NCI-H146 treated with DMSO at 0.1 percent for 48 hours (cell line): ENCODE data around the gene UTP18.
"Not testable (repeated sequence)": the region's sequence is repeated elsewhere in the genome, so short reads cannot be mapped to it uniquely, and the experiment has no call there.

Experiments
- DNase-seq: peaks from one replicate; lab custom pipeline; 2025; ENCODE audit not compliant: unreplicated experiment; lab: John Stamatoyannopoulos, UW

Gene UTP18

GRCh38 chr17:51260237-51261023 lies at the start of gene UTP18:
TSS of gene UTP18 (plus strand) at chr17:51260546. CDS start at chr17:51260585, 39 bp downstream.
- peak; percentile 93 for DNase-seq

DNA sequence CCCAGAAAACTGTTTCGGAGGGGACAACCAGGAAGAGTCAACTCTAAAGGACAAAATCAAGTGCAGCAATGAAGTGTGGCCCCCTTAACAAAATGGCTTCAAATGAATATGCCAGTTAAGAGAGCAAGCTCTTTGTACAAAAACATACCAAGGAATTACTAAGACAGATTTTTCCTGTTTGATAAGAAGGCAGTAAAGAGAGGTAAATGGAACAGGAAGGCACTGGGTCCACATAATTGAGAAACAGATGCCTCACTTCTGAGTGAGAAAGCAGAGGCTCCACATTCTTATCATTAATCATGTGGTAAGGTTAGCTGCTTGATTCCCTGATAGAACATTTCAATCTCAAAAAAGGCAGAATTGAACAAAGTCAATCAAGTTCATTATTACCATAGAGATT lies 45.4 kb upstream of the UTP18 start:
- no peak for DNase-seq

GRCh38 chr17:51217946-51218345 lies 42.4 kb upstream of the UTP18 start:
- no peak for DNase-seq

DNA sequence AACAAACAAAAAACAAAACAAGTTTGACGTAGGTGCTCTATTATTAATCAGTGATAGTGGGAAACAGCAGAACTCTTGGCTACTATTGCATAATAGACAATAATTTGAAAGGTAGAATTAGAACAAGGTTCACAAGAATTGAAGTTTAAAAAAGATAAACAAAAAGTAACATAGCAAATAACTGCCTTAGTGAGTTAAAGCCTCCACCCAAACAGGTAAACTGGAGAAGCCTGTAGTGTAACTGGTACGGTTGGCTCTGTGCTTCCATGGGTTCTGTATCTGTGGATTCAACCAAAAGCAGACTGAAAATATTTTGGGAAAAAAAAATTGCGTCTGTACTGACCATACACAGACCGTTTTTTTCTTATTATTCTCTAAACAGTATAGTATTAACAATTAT lies 39.0 kb upstream of the UTP18 start:
- DNase-seq, result no peak

DNA sequence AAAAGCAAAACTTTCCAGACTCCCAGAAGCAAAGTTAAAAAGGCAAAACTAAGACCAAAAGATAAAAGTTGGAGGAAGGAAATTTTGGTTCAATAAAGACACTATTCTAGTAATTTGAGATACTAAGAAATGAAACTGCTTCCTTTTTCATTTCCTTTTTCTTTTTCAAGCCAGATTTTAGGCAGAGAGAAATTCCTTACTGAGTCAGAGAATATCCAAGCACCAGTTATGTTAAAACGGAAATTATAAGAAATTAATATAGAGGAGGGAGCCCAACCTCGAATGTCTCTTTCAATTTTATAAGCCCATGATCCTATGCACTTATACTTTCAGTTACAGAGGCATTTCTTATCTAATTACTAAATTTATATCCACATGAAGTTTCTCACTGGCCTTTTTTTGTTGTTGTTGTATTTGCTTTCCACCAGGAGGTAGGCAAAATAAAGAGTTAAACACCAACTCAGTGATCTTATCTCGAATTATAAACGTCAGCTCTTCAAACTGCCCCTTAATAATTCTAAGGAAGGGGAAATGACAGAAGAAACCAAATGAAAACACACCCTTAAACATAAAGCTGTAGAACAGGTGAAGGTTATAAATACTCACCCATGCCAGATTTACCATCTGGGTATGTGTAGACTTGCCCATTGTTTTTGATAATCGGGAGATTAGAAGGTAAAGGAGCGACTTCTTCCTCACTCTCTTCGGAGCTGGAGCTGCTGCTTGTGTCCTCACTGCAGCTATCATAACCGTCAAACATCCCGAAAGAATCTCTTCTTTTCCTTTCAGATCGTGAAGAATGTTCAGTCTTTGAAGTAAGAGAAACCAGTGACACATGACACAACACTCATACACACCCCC lies 35.7 kb upstream of the UTP18 start:
- DNase-seq, result no peak

DNA sequence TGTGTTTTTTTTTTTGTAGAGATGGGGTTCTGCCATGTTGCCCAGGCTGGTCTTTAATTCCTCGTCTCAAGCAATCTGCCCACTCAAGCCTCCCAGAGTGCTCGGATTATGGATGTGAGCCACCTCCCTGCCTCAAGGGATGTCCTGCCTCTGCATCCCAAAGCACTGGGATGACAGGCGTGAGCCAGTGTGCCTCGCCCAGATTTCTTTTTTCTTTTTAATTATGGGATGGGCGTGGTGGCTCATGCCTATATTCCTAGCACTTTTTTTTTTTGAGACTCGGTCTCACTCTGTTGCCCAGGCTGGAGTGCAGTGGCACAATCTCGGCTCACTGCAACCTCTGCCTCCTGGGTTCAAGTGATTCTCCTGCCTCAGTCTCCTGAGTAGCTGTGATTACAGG lies 34.8 kb upstream of the UTP18 start:
- not testable (repeated sequence) for DNase-seq

DNA sequence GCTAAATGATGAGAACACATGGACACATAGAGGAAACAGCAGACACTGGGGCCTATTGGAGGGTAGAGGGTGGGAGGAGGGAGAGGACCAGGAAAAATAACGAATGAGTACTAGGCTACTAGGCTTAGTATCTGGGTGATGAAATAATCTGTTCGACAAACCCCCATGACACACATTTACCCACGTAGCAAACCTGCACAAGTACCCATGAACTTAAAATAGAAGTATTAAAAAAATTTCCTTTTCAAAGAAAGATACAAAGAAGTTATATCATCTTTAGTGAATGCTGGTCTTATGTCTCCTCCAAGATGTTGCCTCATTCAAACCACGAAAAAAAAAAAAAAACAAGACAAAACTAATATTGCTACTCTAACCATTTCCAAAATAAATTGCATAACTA lies 32.2 kb upstream of the UTP18 start:
- no peak for DNase-seq

- DNase-seq, result no peak
These were observed 30.5 kb upstream of the UTP18 start for GRCh38 chr17:51229889-51230288.

GRCh38 chr17:51230306-51230705 lies 30.0 kb upstream of the UTP18 start:
- DNase-seq, result no peak

GRCh38 chr17:51231999-51232398 lies 28.3 kb upstream of the UTP18 start:
- no peak for DNase-seq

GRCh38 chr17:51234162-51234561 lies 26.2 kb upstream of the UTP18 start:
- DNase-seq, result no peak

DNA sequence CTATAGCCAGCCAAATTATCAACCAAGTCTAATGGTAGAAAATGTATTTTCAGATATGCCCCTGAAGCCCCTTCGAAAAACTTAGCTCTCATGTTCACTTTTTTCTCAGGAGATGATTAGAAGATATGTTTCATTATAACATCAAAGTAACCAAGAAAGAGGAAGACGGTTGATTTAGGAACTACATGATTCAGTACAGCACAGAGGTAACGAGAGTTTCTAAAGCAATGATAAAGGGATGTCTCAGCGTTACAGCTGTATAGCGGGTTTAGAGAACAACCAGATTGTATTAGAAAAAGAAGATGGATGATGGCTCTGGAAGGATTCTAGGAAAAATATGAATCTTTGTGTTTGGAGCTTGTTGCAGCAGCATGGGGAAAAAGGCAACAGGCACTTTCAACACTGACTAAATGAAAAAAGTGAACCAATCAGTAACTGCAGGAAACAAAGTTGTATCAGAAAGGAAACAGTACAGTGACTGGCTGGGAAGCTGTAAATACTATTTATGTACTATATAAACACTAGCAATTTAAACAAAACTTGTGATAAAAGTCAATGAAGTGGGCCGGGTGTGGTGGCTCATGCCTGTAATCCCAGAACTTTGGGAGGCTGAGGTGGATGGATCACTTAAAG lies 22.0 kb upstream of the UTP18 start:
- no peak for DNase-seq

DNA sequence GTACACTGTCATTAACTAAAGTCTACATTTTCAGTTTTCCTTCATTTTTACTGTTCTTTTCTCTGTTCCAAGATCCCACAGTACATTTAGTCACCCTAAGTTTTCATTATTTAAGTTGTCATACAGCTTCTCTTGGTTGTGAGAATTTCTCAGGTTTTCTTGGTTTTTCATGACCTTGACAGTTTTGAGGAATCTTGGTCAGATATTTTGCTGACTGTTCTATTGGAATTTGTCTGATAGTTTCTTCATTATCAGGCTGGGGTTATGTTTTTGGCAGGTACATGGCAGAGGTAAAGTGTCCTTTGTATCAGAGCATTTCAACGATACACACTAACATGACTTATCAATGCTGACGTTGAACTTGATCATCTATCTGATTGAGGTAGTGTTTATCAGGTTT lies 20.1 kb upstream of the UTP18 start:
- no peak for DNase-seq

- DNase-seq, result no peak
These were observed 16.3 kb upstream of the UTP18 start for GRCh38 chr17:51244041-51244440.

DNA sequence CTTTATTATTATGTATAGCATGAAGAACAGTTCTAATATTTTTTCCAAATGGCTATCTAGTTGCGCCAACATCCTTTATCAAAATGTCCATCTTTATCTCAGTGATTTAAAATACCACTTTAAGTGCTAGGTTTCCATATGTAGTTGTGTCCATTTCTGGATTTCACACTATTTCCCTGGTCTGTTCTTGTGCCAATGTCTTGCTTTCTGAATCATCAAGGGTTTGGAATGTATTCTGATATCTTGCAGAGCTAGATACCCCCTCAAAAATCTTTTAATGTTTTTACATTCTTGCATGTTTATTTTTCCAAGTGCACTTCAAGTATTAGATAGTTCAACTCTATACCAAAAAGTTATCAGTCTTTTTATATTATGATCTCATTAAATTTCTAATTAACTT lies 14.8 kb upstream of the UTP18 start:
- DNase-seq, result no peak

- DNase-seq, result no peak
These were observed 10.0 kb upstream of the UTP18 start for GRCh38 chr17:51250314-51250840.

GRCh38 chr17:51251010-51251409 lies 9.3 kb upstream of the UTP18 start:
- no peak for DNase-seq

GRCh38 chr17:51255673-51256072 lies 4.7 kb upstream of the UTP18 start:
- DNase-seq, result no peak

DNA sequence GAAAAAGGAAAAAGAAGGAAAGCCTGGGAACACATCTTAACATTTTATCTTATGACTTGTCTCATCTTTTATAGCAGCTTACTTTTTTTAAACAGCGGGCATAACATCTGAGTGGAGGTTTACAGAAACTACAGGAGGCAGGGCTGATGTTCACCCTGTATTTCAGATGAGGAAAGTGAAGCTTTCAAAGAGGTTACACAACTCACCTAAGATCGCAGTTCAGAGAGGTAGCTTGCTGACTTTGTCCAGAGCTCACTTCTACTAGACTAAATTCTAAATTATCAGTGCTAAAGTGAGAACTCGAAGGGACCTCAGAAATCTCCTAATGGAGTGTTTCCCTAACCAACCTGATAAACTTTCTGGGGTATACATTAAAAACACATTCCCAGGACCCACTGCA lies 4.2 kb upstream of the UTP18 start:
- DNase-seq, result no peak

DNA sequence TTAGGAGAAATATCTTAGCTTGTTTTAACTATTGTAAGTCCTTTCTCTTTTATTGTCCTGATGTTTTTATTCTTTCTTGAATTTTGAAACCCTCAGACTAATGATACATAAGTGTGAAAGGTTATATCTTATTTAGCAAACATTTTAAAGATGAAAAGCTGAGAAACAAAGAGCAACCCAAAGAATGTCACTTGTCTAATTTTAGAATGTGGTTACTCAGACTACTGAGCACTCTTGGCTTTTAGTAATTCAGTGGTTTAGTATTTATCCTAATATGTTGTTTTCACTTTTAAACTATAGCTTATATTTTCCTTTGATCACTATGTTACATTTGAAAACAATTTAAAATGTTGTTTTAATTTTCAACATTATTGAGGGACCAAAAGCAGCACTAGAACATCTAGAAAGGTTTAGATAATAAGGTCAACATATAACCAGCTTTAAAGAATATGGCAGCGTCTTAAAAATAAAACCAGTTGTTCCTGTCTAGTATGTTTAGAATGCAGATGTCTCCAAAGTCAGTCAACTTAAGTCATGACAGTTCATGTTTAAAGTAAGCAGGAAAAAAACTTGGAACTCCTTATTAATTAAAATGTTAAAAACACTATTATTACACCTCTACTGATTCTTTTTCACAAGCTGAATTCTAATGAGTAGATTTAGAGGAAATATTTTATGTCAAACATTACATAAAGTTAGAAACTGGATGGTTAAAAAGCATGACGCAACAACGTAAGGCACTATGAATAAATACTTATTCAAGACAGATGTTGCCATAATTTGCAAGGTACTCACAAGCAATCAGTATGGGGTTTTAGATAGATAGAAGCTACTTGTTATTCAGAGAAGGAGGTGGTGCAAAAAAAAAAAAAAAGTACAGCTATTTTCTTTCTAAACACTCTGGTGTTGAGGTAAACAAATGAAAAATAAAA lies 2.9 kb upstream of the UTP18 start:
- no peak for DNase-seq
